Fibroblast of skin of scalp (primary cell): ENCODE measurements around the gene ANP32E.
A peak's percentile ranks its signal among the peaks of the same experiment; 100 is the strongest.
"Not testable (repeated sequence)": the region's sequence is repeated elsewhere in the genome, so short reads cannot be mapped to it uniquely, and the experiment has no call there.

Experiments used
- DNase-seq: peaks from one replicate; pipeline ENCODE4 v3.0.0-alpha.2; 2013

ANP32E gene

GRCh38 chr1:150256554-150257341, 20.8 kb upstream of the ANP32E start:
- DNase-seq = peak; percentile 77

- DNase-seq = no peak
These were observed 20.3 kb upstream of the ANP32E start for GRCh38 chr1:150256198-150256553.

- DNase-seq = no peak
These were observed 14.0 kb upstream of the ANP32E start for GRCh38 chr1:150249936-150250335.

- no peak for DNase-seq
These were observed 7.1 kb upstream of the ANP32E start for GRCh38 chr1:150243003-150243402.

- no peak for DNase-seq
These were observed 1.8 kb upstream of the ANP32E start for GRCh38 chr1:150237746-150238145.

- DNase-seq = not testable (repeated sequence)
These were observed 1.3 kb upstream of the ANP32E start for GRCh38 chr1:150237176-150237575.

- no peak for DNase-seq
These were observed 745 bp upstream of the ANP32E start for GRCh38 chr1:150236614-150237100.

- DNase-seq = no peak
These were observed 539 bp downstream of the ANP32E start for GRCh38 chr1:150235294-150235851.

- peak; percentile 75 for DNase-seq
These were observed 1.2 kb downstream of the ANP32E start for GRCh38 chr1:150234566-150235293.

GRCh38 chr1:150234309-150234565, 1.7 kb downstream of the ANP32E start:
- no peak for DNase-seq

- no peak for DNase-seq
These were observed 2.3 kb downstream of the ANP32E start for GRCh38 chr1:150233359-150234308.

GRCh38 chr1:150232921-150233320, 3.0 kb downstream of the ANP32E start:
- DNase-seq = not testable (repeated sequence)

- not testable (repeated sequence) for DNase-seq
These were observed 7.7 kb downstream of the ANP32E start for GRCh38 chr1:150228246-150228645.

GRCh38 chr1:150227228-150227627, 8.7 kb downstream of the ANP32E start:
- DNase-seq = no peak

GRCh38 chr1:150226486-150226885, 9.4 kb downstream of the ANP32E start:
- DNase-seq = no peak

GRCh38 chr1:150225546-150225945, 10.4 kb downstream of the ANP32E start:
- DNase-seq = no peak

- no peak for DNase-seq
These were observed 10.9 kb downstream of the ANP32E start for GRCh38 chr1:150224983-150225382.

- peak; percentile 47 for DNase-seq
These were observed 14.4 kb downstream of the ANP32E start for GRCh38 chr1:150221552-150221951.

- DNase-seq = not testable (repeated sequence)
These were observed 20.1 kb downstream of the ANP32E start for GRCh38 chr1:150215855-150216254.

- not testable (repeated sequence) for DNase-seq
These were observed 21.7 kb downstream of the ANP32E start for GRCh38 chr1:150214099-150214756.

GRCh38 chr1:150213170-150214098, 22.5 kb downstream of the ANP32E start:
- peak; percentile 95 for DNase-seq
